Stimulated activated CD4-positive, alpha-beta T cell treated with anti-CD3 and anti-CD28 coated beads, Interleukin-15, amount 100 ng/mL, for 24 hours (primary cell): ENCODE results near the gene ARHGAP45.

Experiments used
- DNase-seq: peaks from one replicate; pipeline ENCODE4 v3.0.0-alpha.2; 2020

ARHGAP45 gene

GRCh38 chr19:1087813-1088415 lies 20.9 kb downstream of the ARHGAP45 start:
- no peak for DNase-seq

- DNase-seq: no peak
Measured at GRCh38 chr19:1088416-1089010, 21.5 kb downstream of the ARHGAP45 start.

- no peak for DNase-seq
Measured at GRCh38 chr19:1089126-1089771, 22.3 kb downstream of the ARHGAP45 start.

GRCh38 chr19:1089891-1090290 lies 22.9 kb downstream of the ARHGAP45 start:
- no peak for DNase-seq

- DNase-seq: no peak
Measured at GRCh38 chr19:1090731-1091543, 24.0 kb downstream of the ARHGAP45 start.

- DNase-seq: no peak
Measured at GRCh38 chr19:1091544-1092175, 24.7 kb downstream of the ARHGAP45 start.

GRCh38 chr19:1093330-1093729 lies 26.4 kb downstream of the ARHGAP45 start:
- no peak for DNase-seq

- DNase-seq: no peak
Measured at GRCh38 chr19:1093811-1094553, 27.0 kb downstream of the ARHGAP45 start.

GRCh38 chr19:1094655-1094977 lies 27.6 kb downstream of the ARHGAP45 start:
- no peak for DNase-seq

GRCh38 chr19:1094978-1095701 lies 28.2 kb downstream of the ARHGAP45 start, which contains the start of gene POLR2E:
POLR2E (minus strand) TSS chr19:1095375; CDS start chr19:1095315, 60 bp downstream.
- DNase-seq: peak; percentile 97

- no peak for DNase-seq
Measured at GRCh38 chr19:1097810-1098176, 30.8 kb downstream of the ARHGAP45 start.

- no peak for DNase-seq
Measured at GRCh38 chr19:1098177-1099051, 31.4 kb downstream of the ARHGAP45 start.

GRCh38 chr19:1101337-1101698 lies 34.4 kb downstream of the ARHGAP45 start:
- DNase-seq: no peak

GRCh38 chr19:1102407-1103131 lies 35.6 kb downstream of the ARHGAP45 start:
- DNase-seq: peak; percentile 76

- no peak for DNase-seq
Measured at GRCh38 chr19:1103132-1103707, 36.3 kb downstream of the ARHGAP45 start.

GRCh38 chr19:1103708-1104310 lies 36.8 kb downstream of the ARHGAP45 start, which contains the start of gene GPX4:
GPX4 (plus strand) TSS chr19:1103994; CDS start chr19:1104044, 50 bp downstream.
- DNase-seq: peak; percentile 99

GRCh38 chr19:1104311-1105007 lies 37.5 kb downstream of the ARHGAP45 start:
- peak; percentile 82 for DNase-seq
